BLaER1 treated with 17β-estradiol and CSF1 and Interleukin-3, amounts not matched to agents 10 nM and 100 nM (cell line): ENCODE measurements around the gene SLX9.

Source experiments
- H3K27ac ChIP-seq, 11 experiments: shearing (Covaris generic); formaldehyde crosslinking; 2 replicates each; pipeline ENCODE4 v1.8.1; 2022
- H3K27me3 ChIP-seq, 11 experiments: shearing (Covaris generic); formaldehyde crosslinking; 2 replicates each; pipeline ENCODE4 v1.8.1; 2022
- H3K36me3 ChIP-seq, 11 experiments: shearing (Covaris generic); formaldehyde crosslinking; 2 replicates each; pipeline ENCODE4 v1.8.1; 2022
- H3K4me1 ChIP-seq, 10 experiments: shearing (Covaris generic); formaldehyde crosslinking; 2 replicates each; pipeline ENCODE4 v1.8.1; 2022
- H3K4me2 ChIP-seq, 11 experiments: shearing (Covaris generic); formaldehyde crosslinking; 2 replicates each; pipeline ENCODE4 v1.8.1; 2022
- H3K4me3 ChIP-seq, 10 experiments: shearing (Covaris generic); formaldehyde crosslinking; 2 replicates each; pipeline ENCODE4 v1.8.1; 2022
- H3K9ac ChIP-seq, 11 experiments: shearing (Covaris generic); formaldehyde crosslinking; 2 replicates each; pipeline ENCODE4 v1.8.1; 2022
- H3K9me3 ChIP-seq, 11 experiments: shearing (Covaris generic); formaldehyde crosslinking; replicated peaks in 1 of 11; 2 replicates each; pipeline ENCODE4 v1.8.1; 2022
- H4K20me1 ChIP-seq, 11 experiments: shearing (Covaris generic); formaldehyde crosslinking; 2 replicates each; pipeline ENCODE4 v1.8.1; 2022
- Cebpa-rat ChIP-seq, 11 experiments: shearing (Covaris generic); IDR thresholded peaks; 2 replicates each; pipeline ENCODE4 v1.8.1; 2022

The SLX9 gene

GRCh38 chr21:45012662-45013259, 72.9 kb downstream of the SLX9 start:
- H3K4me2 ChIP-seq = peak overlapping the region in 9 of 11 experiments; percentile 50 to 100 (median 99); a peak in 18 of 22 replicates
- H3K9ac ChIP-seq = peak overlapping the region in 3 of 11 experiments; percentile 1 to 14 (median 13); a peak in 1 of 22 replicates
- H3K4me1 ChIP-seq = peaks cover 14 to 99% (median 76%) of the 10 kb centered on the region in 10 experiments; a peak in 19 of 20 replicates
- peaks cover 6 to 28% (median 10%) of the 10 kb centered on the region in 11 experiments; a peak in 19 of 22 replicates for H3K9me3 ChIP-seq
- peaks cover 0 to 92% (median 0%) of the 10 kb centered on the region in 11 experiments; a peak in 9 of 22 replicates for H3K27me3 ChIP-seq
- peaks cover 0 to 12% (median 0%) of the 10 kb centered on the region in 11 experiments; a peak in 4 of 22 replicates for H3K36me3 ChIP-seq
- no peak for TF ChIP-seq Cebpa-rat (IDR thresholded peaks at IDR 0.05)
- H3K4me3 ChIP-seq = no peak overlapping the region
- H4K20me1 ChIP-seq = peaks cover 0 to 13% (median 0%) of the 10 kb centered on the region in 11 experiments; a peak in 1 of 22 replicates
- H3K27ac ChIP-seq = no peak overlapping the region

- Histone ChIP-seq H3K9me3 (peaks cover 6 to 28% (median 10%) of the 10 kb centered on the region in 11 experiments; a peak in 19 of 22 replicates), H3K9ac (peak overlapping the region in 2 of 11 experiments; percentile 13 to 14; a peak in 2 of 22 replicates), H4K20me1 (peaks cover 0 to 13% (median 0%) of the 10 kb centered on the region in 11 experiments; a peak in 1 of 22 replicates), H3K36me3 (peaks cover 0 to 12% (median 0%) of the 10 kb centered on the region in 11 experiments; a peak in 4 of 22 replicates), H3K27me3 (peaks cover 0 to 94% (median 0%) of the 10 kb centered on the region in 11 experiments; a peak in 10 of 22 replicates), H3K4me2 (peak overlapping the region in 9 of 11 experiments; percentile 50 to 100 (median 99); a peak in 18 of 22 replicates), H3K4me1 (peaks cover 20 to 99% (median 77%) of the 10 kb centered on the region in 10 experiments), H3K4me3 (no peak overlapping the region), H3K27ac (no peak overlapping the region)
- no peak for TF ChIP-seq Cebpa-rat (IDR thresholded peaks at IDR 0.05)
Measured at GRCh38 chr21:45013260-45013841, 73.5 kb downstream of the SLX9 start.

GRCh38 chr21:45014747-45015468, 75.1 kb downstream of the SLX9 start:
- peaks cover 0 to 13% (median 0%) of the 10 kb centered on the region in 11 experiments; a peak in 1 of 22 replicates for H4K20me1 ChIP-seq
- peak overlapping the region in 10 of 11 experiments; percentile 11 to 100 (median 99); a peak in 19 of 22 replicates for H3K4me2 ChIP-seq
- H3K27ac ChIP-seq = no peak overlapping the region
- peaks cover 0 to 12% (median 0%) of the 10 kb centered on the region in 11 experiments; a peak in 4 of 22 replicates for H3K36me3 ChIP-seq
- TF ChIP-seq Cebpa-rat (IDR thresholded peaks at IDR 0.05) = no peak
- peaks cover 20 to 97% (median 83%) of the 10 kb centered on the region in 10 experiments for H3K4me1 ChIP-seq
- H3K27me3 ChIP-seq = peaks cover 0 to 93% (median 10%) of the 10 kb centered on the region in 11 experiments; a peak in 12 of 22 replicates
- peak overlapping the region in 1 of 11 experiments; percentile 42; a peak in 1 of 22 replicates for H3K9ac ChIP-seq
- no peak overlapping the region for H3K4me3 ChIP-seq
- peaks cover 0 to 12% (median 0%) of the 10 kb centered on the region in 11 experiments; a peak in 6 of 22 replicates for H3K9me3 ChIP-seq

- peak overlapping the region in 8 of 11 experiments; percentile 92 to 100 (median 99); a peak in 16 of 22 replicates for H3K4me2 ChIP-seq
- TF ChIP-seq Cebpa-rat (IDR thresholded peaks at IDR 0.05) = no peak
- peak overlapping the region in 2 of 11 experiments; percentile 42 to 47; a peak in 4 of 22 replicates for H3K9ac ChIP-seq
- peaks cover 0 to 8% (median 0%) of the 10 kb centered on the region in 11 experiments; a peak in 3 of 22 replicates for H3K9me3 ChIP-seq
- no peak overlapping the region for H3K4me3 ChIP-seq
- peaks cover 0 to 93% (median 10%) of the 10 kb centered on the region in 11 experiments; a peak in 12 of 22 replicates for H3K27me3 ChIP-seq
- peaks cover 0 to 13% (median 0%) of the 10 kb centered on the region in 11 experiments; a peak in 1 of 22 replicates for H4K20me1 ChIP-seq
- peaks cover 0 to 12% (median 0%) of the 10 kb centered on the region in 11 experiments; a peak in 4 of 22 replicates for H3K36me3 ChIP-seq
- H3K4me1 ChIP-seq = peaks cover 20 to 97% (median 86%) of the 10 kb centered on the region in 10 experiments
- no peak overlapping the region for H3K27ac ChIP-seq
Measured at GRCh38 chr21:45015469-45015860, 75.6 kb downstream of the SLX9 start.

- Histone ChIP-seq H3K9me3 (peaks cover 0 to 4% (median 0%) of the 10 kb centered on the region in 11 experiments; a peak in 2 of 22 replicates), H3K4me1 (peaks cover 20 to 97% (median 86%) of the 10 kb centered on the region in 10 experiments), H3K27ac (no peak overlapping the region), H3K4me3 (no peak overlapping the region), H3K36me3 (peaks cover 0 to 7% (median 0%) of the 10 kb centered on the region in 11 experiments; a peak in 4 of 22 replicates), H3K27me3 (peaks cover 0 to 88% (median 10%) of the 10 kb centered on the region in 11 experiments; a peak in 12 of 22 replicates), H3K9ac (peak overlapping the region in 2 of 11 experiments; percentile 42 to 47; a peak in 4 of 22 replicates), H4K20me1 (peaks cover 0 to 13% (median 0%) of the 10 kb centered on the region in 11 experiments; a peak in 1 of 22 replicates), H3K4me2 (peak overlapping the region in 8 of 11 experiments; percentile 92 to 100 (median 99); a peak in 17 of 22 replicates)
- no peak for TF ChIP-seq Cebpa-rat (IDR thresholded peaks at IDR 0.05)
Measured at GRCh38 chr21:45016031-45016405, 76.2 kb downstream of the SLX9 start.

- peaks cover 0 to under 1% (median 0%) of the 10 kb centered on the region in 11 experiments; a peak in 3 of 22 replicates for H3K9me3 ChIP-seq
- peak overlapping the region in 1 of 11 experiments; percentile 47; a peak in 2 of 22 replicates for H3K9ac ChIP-seq
- no peak overlapping the region for H3K4me3 ChIP-seq
- H3K4me2 ChIP-seq = peak overlapping the region in 9 of 11 experiments; percentile 92 to 100 (median 99); a peak in 17 of 22 replicates
- no peak for TF ChIP-seq Cebpa-rat (IDR thresholded peaks at IDR 0.05)
- H3K27me3 ChIP-seq = peaks cover 0 to 83% (median 10%) of the 10 kb centered on the region in 11 experiments; a peak in 12 of 22 replicates
- H4K20me1 ChIP-seq = peaks cover 0 to 13% (median 0%) of the 10 kb centered on the region in 11 experiments; a peak in 1 of 22 replicates
- H3K27ac ChIP-seq = no peak overlapping the region
- H3K36me3 ChIP-seq = peaks cover 0 to 6% (median 0%) of the 10 kb centered on the region in 11 experiments; a peak in 4 of 22 replicates
- H3K4me1 ChIP-seq = peaks cover 20 to 97% (median 83%) of the 10 kb centered on the region in 10 experiments
Measured at GRCh38 chr21:45016406-45017038, 76.7 kb downstream of the SLX9 start.
